Caki2 (cell line): ENCODE results near the gene GET4. TPM values are rescaled to one million over a fixed set of nuclear protein-coding genes. Genes with fewer than 3 reads are reported as not detected.
A peak's percentile ranks its signal among the peaks of the same experiment; 100 is the strongest.

Source experiments
- DNase-seq: peaks from one replicate; pipeline ENCODE4 v3.0.0-alpha.2; 2015; ENCODE audit warnings: low read depth
- in situ Hi-C: cut with HindIII; loops from 2 replicates; pipeline ENCODE4 v1.10.0; 2016; ENCODE audit warnings: low sequenced_read_pairs, low pct_unique_long_range_greater_than_20kb, mixed read lengths
- total RNA-seq: library from RNA; depleted of rRNA; stranded (reverse); fragments of >200 nt; shearing (Covaris generic); gene quantifications from 2 replicates; pipeline ENCODE4 v1.2.3, GENCODE V29; 2014; ENCODE audit warnings: low replicate concordance; rRNA removed

GET4 gene
- 106 and 117 TPM in 2 replicates for total RNA-seq

DNA sequence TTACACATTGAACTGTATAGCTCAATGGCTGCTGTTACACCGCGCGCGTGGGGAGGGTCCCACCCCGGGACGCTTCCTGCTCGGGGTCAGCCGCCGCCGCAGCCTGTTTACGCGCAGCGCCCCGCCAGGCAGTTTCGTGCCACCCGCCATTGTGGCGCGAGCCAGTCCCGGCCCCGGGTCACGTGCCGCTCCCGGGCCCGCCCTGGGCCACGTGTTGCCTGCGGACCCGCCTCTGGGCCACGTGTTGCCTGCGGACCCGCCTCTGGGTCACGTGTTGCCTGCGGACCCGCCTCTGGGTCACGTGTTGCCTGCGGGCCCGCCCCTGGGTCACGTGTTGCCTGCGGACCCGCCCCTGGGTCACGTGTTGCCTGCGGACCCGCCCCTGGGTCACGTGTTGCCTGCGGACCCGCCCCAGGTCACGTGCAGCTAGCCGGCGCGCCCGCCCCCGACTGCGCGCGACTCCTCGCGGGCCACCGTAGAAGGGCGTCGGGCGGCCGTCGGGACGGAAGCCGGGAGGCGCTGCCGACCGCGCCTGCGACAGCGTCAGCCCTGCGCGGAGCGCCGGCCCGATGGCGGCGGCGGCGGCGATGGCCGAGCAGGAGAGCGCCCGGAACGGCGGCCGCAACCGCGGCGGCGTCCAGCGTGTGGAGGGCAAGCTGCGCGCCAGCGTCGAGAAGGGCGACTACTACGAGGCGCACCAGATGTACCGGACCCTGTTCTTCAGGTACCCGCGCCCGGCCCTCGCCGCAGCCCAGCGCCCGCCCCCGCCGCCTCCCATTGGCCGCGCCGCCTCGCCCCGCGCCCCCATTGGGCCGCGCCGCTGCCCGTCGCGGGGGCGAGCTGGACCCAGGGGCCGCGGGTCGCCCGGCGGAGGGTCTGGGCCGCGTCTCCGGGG, at the start of gene GET4:
GET4 (plus strand) TSS at position 478 of the 895 bp plus-strand sequence; CDS start at position 570, 92 bp downstream.
- in situ Hi-C loops = no loop called here
- DNase-seq = peak; percentile 93

DNA sequence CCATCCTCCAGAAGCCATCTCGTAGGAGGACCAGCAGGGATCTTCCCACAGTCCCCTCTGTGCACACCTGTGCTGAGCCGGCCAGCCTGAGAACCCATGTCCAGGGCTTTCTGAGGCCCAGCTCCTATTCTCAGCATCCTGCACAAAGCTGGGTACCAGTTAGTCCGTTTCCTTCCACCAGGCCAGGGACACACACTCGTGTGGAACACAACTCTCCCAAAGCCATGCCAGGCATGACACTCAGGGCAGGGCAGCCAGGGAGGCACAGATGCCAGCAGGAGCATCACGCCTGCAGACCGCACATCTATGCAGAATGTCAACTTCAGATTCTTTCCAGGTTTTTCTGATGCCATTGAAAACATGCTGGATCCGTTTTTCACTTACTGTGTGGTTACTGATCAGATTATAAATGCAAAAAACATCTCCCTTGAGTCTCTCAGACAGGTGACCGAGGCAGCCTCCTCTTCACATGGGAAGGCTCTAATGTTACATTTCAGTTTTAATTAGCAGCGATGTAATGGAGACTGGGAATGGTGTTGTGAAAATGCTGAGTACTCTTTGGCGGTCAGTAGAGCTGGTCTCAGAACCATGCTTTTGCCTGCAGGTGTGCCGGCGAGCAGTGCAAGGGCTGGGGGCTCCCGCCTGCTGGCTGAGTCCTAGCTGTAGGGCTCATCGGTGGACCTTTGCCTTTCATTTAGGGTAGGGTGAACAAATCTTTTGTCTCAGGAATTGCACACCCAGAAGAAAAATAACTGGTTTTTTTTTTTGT, 47.4 kb upstream of the GET4 start:
- DNase-seq = no peak
- in situ Hi-C loops = no loop called here

- in situ Hi-C loops = no loop called here
- DNase-seq = no peak
Measured at GRCh38 chr7:830069-830468, 46.3 kb upstream of the GET4 start.

GRCh38 chr7:831596-832166, 44.7 kb upstream of the GET4 start:
- peak; percentile 85 for DNase-seq
- in situ Hi-C loops = no loop called here

DNA sequence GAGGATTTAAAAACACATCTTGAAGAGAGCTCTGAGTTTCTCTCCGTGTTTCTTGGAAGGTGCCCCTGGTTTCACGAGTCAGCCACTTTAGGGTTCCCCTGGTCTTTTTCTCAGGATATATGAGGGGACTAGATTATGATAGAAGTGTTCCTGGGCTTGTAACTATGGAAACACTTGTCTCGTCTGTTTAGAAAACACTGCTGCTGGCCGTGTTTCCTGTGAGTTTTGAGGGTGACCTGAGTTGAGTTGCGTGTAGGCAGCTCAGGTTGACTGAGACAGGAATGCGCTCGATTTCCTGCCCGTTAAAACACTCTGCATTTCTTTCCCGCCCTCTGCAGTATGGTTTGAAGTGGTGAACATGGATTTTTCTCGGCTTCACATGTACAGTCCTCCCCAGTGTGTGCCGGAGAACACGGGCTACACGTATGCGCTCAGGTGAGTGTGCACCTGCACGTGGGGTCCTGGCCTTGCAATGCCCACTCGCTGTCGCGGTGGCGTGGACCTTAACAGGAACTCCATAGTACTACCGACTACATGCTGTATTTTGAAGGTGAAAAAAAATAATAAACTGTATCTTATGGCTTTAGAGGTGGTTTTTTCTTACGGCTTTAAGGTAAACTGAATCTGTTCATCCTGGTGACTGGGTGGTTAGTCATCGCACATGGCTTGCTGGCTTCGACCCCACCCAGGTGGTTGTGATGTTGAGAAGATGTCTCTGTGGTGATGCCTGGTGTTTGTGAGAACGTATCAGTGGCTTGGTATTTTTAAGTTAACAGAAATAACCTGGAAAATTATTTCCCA, 44.0 kb upstream of the GET4 start, which contains the start of gene SUN1:
SUN1 (plus strand) TSS at position 310 of the 801 bp plus-strand sequence; CDS start at position 359, 49 bp downstream.
- peak; percentile 89 for DNase-seq
- in situ Hi-C loops = no loop called here

- no peak for DNase-seq
- in situ Hi-C loops = no loop called here
Measured at GRCh38 chr7:832968-833424, 43.4 kb upstream of the GET4 start.

GRCh38 chr7:833601-834258, 42.6 kb upstream of the GET4 start:
- no peak for DNase-seq
- in situ Hi-C loops = no loop called here

DNA sequence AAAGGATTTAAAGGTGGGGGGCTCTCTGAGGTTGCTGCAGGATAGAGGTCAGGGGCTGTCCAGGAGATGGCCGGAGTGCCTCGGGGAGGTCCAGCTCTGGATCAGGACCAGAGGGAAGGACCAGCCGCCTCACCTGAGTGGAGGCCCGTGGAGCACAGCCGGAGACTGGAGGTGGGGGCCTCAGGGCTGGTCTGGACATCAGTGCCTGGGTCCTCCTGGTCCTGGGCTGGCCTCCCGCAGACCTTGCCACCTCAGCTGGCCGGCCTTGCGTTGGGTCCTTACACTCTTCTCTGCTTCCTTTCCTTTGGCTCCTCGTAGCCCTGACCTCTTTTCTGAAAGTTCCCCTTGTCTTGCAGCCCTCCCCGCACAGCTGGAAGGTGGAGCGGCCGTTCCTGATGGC, 42.1 kb upstream of the GET4 start:
- in situ Hi-C loops = no loop called here
- no peak for DNase-seq

- DNase-seq = no peak
- in situ Hi-C loops = no loop called here
Measured at GRCh38 chr7:835021-835420, 41.3 kb upstream of the GET4 start.

- no peak for DNase-seq
- in situ Hi-C loops = no loop called here
Measured at GRCh38 chr7:835485-836401, 40.6 kb upstream of the GET4 start.

GRCh38 chr7:836429-836828, 39.9 kb upstream of the GET4 start:
- in situ Hi-C loops = no loop called here
- peak; percentile 21 for DNase-seq

DNA sequence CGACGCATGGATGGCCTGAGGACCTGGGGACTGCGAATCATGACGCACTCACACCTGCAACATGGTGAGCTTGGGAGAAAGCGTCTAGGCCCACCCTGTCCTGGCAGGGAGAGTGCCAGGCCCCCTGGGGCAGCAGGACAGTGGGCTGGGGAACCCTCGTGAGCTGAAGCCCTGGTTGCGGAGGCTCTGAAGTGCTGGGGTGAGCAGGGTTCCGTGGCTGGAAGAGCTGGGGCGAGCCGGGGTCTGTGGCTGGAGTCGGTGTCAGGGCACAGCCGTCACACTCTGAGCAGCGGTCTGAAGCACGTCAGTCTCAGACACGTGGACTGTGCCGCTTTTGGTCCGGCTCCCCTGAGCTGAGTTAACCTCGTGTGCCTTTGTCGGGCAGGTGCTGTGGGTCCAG, 39.4 kb upstream of the GET4 start:
- in situ Hi-C loops = no loop called here
- DNase-seq = no peak

GRCh38 chr7:840001-840600, 36.3 kb upstream of the GET4 start:
- no peak for DNase-seq
- in situ Hi-C loops = no loop called here

GRCh38 chr7:841943-842342, 34.4 kb upstream of the GET4 start:
- in situ Hi-C loops = no loop called here
- DNase-seq = no peak

GRCh38 chr7:842431-843031, 33.8 kb upstream of the GET4 start:
- DNase-seq = no peak
- in situ Hi-C loops = no loop called here

DNA sequence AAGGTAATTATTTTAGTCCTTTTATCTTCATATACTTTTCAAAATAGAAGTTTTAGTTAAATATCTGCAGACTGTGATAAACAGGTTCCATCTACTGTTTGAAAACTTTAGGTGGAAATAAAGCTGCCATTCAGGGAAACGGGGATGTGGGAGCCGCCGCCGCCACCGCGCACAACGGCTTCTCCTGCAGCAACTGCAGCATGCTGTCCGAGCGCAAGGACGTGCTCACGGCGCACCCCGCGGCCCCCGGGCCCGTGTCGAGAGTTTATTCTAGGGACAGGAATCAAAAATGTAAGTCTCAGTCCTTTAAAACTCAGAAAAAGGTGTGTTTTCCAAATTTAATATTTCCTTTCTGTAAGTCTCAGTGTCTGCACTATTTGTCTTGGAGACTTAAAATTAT, 33.1 kb upstream of the GET4 start:
- in situ Hi-C loops = no loop called here
- DNase-seq = no peak
